Right lobe of liver (tissue), 6 donors: ENCODE results near the gene EIF3L. TPM values are rescaled to one million over a fixed set of nuclear protein-coding genes. Genes with fewer than 3 reads are reported as not detected.

ENCODE experiments used
- ATAC-seq, 4 donors: fragments of 200-7000 bp; cut with Tn5 transposase; one replicate each; pipeline ENCODE4 v1.9.1; 2020; ENCODE audit warnings: mild to moderate bottlenecking in 4 of 4, moderate library complexity in 4 of 4
- DNase-seq, 3 donors: peaks; one replicate each; pipeline ENCODE4 v3.0.0-alpha.2; 2020
- H3K27ac ChIP-seq, 3 donors: fragments of 200-600 bp; one replicate each; pipeline ENCODE4 v1.8.0; 2022
- H3K27me3 ChIP-seq, 2 donors: fragments of 200-600 bp; one replicate each; pipeline ENCODE4 v1.8.0; 2022
- H3K36me3 ChIP-seq, 4 donors: fragments of 200-600 bp; sonication (generic) in 1 of 4; one replicate each; pipeline versions ENCODE4 v1.5.1 to v1.8.0; 2017 to 2022; ENCODE audit warnings: control low read depth in 1 of 4
- H3K4me1 ChIP-seq, 4 donors: fragments of 200-600 bp; sonication (generic) in 1 of 4; one replicate each; pipeline versions ENCODE4 v1.5.1 to v1.8.0; 2017 to 2022; ENCODE audit warnings: control low read depth in 1 of 4
- H3K4me3 ChIP-seq, 3 donors: fragments of 200-600 bp; one replicate each; pipeline ENCODE4 v1.8.0; 2022
- H3K9me3 ChIP-seq, 4 donors: fragments of 200-600 bp; sonication (generic) in 1 of 4; one replicate each; pipeline versions ENCODE4 v1.5.1 to v1.8.0; 2017 to 2022; ENCODE audit warnings: control low read depth in 1 of 4
- POLR2A ChIP-seq: fragments of 450-650 bp; IDR thresholded peaks from one replicate; pipeline ENCODE4 v1.6.1; 2017; ENCODE audit warnings: antibody characterized with exemption, mild to moderate bottlenecking
- whole genome bisulfite sequencing: methylation state at CpG from one replicate; pipeline ENCODE4 v1.1.6; 2018; ENCODE audit warnings: low coverage, low lambda C conversion rate; ENCODE audit not compliant: insufficient coverage; ENCODE audit errors: missing lambda C conversion rate; 5-methylcytosine and 5-hydroxymethylcytosine counted together
- intact Hi-C, 2 donors: fragments of 100-400 bp; cut with DNase I; formaldehyde crosslinking; loops; one replicate each; pipeline versions ENCODE4 v1.11.2 to v1.14.1; 2022
- total RNA-seq, 6 experiments: library from RNA; depleted of rRNA in 2 of 6; stranded (reverse); fragments of >200 nt in 2 of 6; fragmentation: NEBNext Ultra II Directional in 3 of 6; extraction: Animal tissue kit (Norgen Biotek cat#: 25700) in 3 of 6; gene quantifications; one replicate each; pipeline versions ENCODE4 v1.1.0 to v1.2.4, GENCODE V29; 2016 to 2023
- TF ChIP-seq, protein P1 (sequence below), 4 donors: fragments of 200-600 bp in 3 of 4; fragments of 450-650 bp in 1 of 4; IDR thresholded peaks; one replicate each; pipeline versions ENCODE4 v1.5.1 to v1.8.0; 2016 to 2022; ENCODE audit warnings: antibody characterized with exemption in 4 of 4, mild to moderate bottlenecking in 2 of 4
- donor health status: DM: no; HTN: yes; CAD: no.
- donor health status: DM: no; HTN: no; CAD: no.
- donor health status: DM: no; HTN: no; CAD: no.
- donor health status: DM: no; HTN: yes; CAD: no.
- donor health status: DM: no; HTN: yes; CAD: no.

Gene EIF3L
- total RNA-seq, 6 experiments from 2014 or later = 117 to 200 (median 164) TPM

DNA sequence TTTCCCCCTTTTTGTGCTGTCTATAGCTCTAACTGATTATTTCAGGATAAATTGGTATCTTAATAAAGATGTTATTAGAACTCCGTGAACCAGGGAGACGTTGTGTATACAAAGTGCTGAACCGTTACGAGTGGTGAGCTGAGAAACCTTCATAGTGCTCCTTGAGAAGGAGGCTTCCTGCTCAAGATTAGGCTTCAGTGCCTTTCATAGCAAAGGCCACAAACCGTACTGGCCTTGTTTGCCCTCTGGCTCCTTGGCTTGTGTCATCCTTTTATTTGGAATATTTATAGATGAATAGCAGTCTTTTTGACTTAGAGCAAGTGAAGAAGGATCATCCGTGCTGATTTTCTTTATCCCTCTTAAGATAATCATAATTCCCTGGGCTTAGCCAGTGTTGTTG is 16.3 kb downstream of the EIF3L start:
- no peaks in the 10 kb centered on the region for H3K27me3 ChIP-seq
- intact Hi-C loops = no loop called here
- WGBS = 78% methylated on average over 6 of the region's 6 CpGs
- H3K4me3 ChIP-seq = no peak overlapping the region
- no peak for TF ChIP-seq POLR2A
- TF ChIP-seq, protein P1, sequence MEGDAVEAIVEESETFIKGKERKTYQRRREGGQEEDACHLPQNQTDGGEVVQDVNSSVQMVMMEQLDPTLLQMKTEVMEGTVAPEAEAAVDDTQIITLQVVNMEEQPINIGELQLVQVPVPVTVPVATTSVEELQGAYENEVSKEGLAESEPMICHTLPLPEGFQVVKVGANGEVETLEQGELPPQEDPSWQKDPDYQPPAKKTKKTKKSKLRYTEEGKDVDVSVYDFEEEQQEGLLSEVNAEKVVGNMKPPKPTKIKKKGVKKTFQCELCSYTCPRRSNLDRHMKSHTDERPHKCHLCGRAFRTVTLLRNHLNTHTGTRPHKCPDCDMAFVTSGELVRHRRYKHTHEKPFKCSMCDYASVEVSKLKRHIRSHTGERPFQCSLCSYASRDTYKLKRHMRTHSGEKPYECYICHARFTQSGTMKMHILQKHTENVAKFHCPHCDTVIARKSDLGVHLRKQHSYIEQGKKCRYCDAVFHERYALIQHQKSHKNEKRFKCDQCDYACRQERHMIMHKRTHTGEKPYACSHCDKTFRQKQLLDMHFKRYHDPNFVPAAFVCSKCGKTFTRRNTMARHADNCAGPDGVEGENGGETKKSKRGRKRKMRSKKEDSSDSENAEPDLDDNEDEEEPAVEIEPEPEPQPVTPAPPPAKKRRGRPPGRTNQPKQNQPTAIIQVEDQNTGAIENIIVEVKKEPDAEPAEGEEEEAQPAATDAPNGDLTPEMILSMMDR (IDR thresholded peaks at IDR 0.05) = no peak
- peaks cover 4 to 78% (median 31%) of the 10 kb centered on the region in 4 donors for H3K36me3 ChIP-seq
- no peak overlapping the region for H3K27ac ChIP-seq
- peaks cover 0 to 40% (median 19%) of the 10 kb centered on the region in 4 donors for H3K4me1 ChIP-seq
- no peaks in the 10 kb centered on the region for H3K9me3 ChIP-seq
- ATAC-seq (no peak), DNase-seq (no peak)

DNA sequence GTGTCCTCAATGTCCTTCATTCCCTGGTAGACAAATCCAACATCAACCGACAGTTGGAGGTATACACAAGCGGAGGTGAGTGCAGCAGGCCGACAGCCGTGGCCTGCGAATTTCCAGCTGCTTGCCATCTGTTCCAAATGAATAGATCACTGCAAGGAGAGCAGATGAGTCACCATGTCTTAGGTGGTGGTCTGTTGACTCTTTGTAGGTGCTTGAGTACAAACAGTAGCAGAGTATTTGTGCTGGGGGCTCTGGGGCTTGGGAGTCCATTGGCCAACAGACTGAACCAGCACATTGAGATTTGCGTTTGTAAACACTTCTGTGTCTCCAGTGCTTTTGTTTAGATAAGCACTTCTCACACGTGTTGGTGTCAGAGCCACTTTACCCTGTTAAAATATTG is 21.1 kb downstream of the EIF3L start:
- Histone ChIP-seq H3K9me3 (no peaks in the 10 kb centered on the region), H3K4me3 (no peak overlapping the region), H3K27ac (no peak overlapping the region), H3K36me3 (peaks cover 9 to 88% (median 48%) of the 10 kb centered on the region in 4 donors), H3K4me1 (no peaks in the 10 kb centered on the region), H3K27me3 (no peaks in the 10 kb centered on the region)
- ATAC-seq = no peak
- TF ChIP-seq, protein P1 (IDR thresholded peaks at IDR 0.05) = no peak
- TF ChIP-seq POLR2A = no peak
- DNase-seq = no peak
- intact Hi-C loops = no loop called here
- WGBS = 85% methylated on average over 6 of the region's 7 CpGs

DNA sequence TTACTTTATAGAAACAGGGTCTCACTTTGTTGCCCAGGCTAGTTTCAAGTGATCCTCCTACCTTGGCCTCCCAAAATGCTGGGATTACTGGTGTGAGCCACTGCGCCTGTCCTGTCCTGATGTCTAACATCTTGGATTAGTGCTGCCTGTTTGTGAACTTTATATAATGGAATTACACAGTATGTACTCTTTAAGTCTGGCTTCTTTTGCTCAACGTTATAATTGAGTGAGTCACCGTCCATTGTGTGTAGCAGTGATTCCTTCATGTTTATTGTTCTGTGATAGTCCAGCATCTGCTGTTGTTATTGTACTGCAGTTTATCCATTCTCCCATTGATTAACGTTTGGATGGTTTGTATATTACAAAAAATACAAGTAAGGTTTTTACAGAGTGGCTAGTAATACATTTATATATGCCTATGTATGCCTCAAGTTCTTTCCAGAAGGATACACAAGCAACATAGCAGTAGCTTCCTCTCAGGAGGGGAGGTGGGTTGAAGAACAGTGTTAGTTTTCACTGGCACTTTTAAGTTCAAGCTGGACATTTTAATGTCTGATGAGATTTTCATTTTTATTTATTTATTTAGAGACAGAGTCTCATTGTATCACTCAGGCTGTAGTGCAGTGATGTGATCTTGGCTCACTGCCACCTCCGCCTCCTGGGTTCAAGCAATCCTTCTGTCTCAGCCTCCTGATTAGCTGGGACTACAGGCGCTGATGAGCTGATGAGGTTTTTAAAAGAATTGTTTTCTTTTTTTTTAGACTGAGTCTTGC is 31.6 kb downstream of the EIF3L start:
- H3K4me3 ChIP-seq = no peak overlapping the region
- H3K4me1 ChIP-seq = no peaks in the 10 kb centered on the region
- H3K9me3 ChIP-seq = no peaks in the 10 kb centered on the region
- WGBS = 79% methylated on average over 6 of the region's 6 CpGs
- no peak overlapping the region for H3K27ac ChIP-seq
- ATAC-seq = no peak
- TF ChIP-seq POLR2A = no peak
- TF ChIP-seq, protein P1 (IDR thresholded peaks at IDR 0.05) = no peak
- peaks cover 0 to 70% (median 38%) of the 10 kb centered on the region in 4 donors for H3K36me3 ChIP-seq
- DNase-seq = no peak
- intact Hi-C loops = no loop called here
- no peaks in the 10 kb centered on the region for H3K27me3 ChIP-seq

DNA sequence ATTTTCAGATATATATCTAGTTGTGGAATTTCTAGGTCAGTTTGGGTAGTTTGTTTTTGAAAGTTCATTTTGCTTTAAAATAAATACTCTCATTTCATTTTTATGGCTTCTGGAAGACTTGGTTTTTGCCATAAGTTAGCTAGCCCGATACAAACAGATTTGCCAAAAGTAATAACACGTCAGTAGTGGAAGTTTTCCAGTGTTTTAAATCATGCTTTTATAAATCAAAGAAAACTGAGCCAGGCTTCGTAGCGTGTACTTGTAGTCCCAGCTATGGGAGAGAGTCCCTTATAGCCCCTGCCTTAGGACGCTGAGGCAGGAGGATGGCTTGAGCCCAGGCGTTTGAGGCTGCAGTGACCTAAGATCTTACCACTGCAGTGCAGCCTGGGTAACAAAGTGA is 35.2 kb downstream of the EIF3L start:
- intact Hi-C loops = no loop called here
- Histone ChIP-seq H3K4me3 (no peak overlapping the region), H3K36me3 (peaks cover 3 to 68% (median 26%) of the 10 kb centered on the region in 4 donors), H3K4me1 (no peaks in the 10 kb centered on the region), H3K27ac (no peak overlapping the region), H3K27me3 (no peaks in the 10 kb centered on the region), H3K9me3 (no peaks in the 10 kb centered on the region)
- WGBS = 92% methylated on average over 6 of the region's 6 CpGs
- no peak for TF ChIP-seq POLR2A
- TF ChIP-seq, protein P1 (IDR thresholded peaks at IDR 0.05) = no peak
- no peak for ATAC-seq
- DNase-seq = no peak
